GM19193 (cell line): ENCODE data around the gene KCNK7.

Experiments
- POLR2A ChIP-seq: IDR thresholded peaks from 4 replicates; pipeline ENCODE4 v1.6.1; 2011; ENCODE audit not compliant: insufficient read depth, insufficient read length; ENCODE audit errors: extremely low read depth

KCNK7 gene

DNA sequence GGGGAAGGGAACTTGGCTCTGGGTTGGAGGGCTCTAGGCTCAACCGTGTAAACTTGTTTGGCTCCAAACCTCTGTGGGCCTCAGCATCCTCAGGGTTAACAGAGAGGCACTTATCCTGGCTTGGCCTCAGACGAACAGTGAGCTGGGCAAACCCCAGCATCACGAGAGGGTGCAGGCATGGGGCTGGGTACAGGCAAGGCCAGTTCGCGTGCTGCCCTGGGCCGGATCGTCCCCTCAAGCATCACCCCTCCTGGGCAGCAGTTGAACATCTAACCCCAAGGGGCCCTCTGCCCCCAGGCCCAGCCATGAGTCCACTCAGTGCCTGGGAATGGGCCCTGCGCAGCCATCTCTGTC, 17.9 kb downstream of the KCNK7 start:
- no peak for TF ChIP-seq POLR2A

DNA sequence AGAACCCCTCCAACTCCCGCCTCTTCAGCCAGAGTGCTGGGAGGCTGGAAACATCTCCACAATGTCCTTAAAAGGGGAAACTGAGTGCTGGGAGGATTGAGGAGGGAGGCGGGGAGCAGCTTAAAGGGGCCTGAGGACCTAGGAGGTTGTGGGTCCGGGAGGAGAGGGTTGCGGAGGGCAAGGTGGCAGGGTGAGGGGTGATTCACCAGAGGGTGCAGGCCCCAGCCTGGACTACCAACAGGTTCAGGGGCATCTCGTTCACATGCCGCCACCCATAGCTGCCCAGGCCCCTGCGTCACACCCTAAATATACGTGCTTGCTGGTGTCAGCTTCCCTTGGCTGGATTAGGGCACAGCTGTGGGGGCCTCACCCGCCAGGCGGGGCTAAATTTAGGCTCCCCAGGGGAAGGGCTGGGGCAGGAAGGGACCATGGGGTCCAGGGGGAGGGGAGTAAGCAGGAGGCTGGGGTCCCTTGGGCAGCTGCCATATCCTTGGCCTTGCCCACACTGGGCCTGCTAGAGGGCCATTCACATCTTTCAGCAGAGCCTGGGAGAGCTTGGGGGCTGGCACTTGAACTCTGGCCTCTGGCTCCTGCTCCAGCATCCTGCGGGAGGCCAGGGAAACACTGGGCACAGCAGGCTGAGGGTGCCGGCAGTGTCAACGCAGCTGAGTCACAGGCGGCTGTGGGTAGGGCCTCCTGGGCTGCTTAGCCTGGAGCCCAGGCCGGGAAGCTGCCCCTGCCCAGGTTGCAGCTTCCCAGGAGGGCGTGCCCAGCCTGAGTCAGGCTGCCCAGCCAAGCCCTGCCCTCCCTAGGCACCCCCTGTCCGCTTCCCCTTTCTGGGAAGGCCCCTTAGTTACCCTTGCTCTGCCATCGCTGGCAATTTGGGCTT, 18.5 kb downstream of the KCNK7 start:
- no peak for TF ChIP-seq POLR2A

DNA sequence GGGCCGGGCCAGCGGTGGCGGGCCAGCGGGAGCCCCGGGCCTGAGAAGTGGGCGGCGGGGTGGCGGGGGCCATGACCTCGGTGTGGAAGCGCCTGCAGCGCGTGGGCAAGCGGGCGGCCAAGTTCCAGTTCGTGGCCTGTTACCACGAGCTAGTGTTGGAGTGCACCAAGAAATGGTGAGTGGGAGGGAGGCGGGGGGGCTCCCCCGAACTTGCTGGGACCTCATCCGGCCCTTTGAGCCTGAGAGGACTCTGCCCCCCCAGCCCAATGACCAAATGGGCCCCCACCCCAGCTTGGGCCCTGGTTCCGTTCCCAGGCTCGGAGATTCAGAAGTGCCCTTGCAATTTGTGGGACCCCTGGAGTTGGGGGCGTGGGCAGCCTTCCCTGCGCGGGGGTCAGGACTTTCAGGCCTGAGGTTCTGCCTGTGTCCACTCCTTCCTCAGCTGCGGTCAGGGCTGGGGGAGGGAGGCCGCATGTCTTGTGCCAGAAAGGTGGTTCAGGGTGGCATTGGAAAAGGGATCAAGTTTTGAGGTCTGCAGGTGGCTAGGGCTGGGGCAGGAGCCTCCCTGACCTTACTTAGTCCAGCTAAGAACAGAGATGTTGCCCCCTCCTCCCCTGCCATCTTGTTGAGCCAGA, 19.3 kb downstream of the KCNK7 start:
- no peak for TF ChIP-seq POLR2A

DNA sequence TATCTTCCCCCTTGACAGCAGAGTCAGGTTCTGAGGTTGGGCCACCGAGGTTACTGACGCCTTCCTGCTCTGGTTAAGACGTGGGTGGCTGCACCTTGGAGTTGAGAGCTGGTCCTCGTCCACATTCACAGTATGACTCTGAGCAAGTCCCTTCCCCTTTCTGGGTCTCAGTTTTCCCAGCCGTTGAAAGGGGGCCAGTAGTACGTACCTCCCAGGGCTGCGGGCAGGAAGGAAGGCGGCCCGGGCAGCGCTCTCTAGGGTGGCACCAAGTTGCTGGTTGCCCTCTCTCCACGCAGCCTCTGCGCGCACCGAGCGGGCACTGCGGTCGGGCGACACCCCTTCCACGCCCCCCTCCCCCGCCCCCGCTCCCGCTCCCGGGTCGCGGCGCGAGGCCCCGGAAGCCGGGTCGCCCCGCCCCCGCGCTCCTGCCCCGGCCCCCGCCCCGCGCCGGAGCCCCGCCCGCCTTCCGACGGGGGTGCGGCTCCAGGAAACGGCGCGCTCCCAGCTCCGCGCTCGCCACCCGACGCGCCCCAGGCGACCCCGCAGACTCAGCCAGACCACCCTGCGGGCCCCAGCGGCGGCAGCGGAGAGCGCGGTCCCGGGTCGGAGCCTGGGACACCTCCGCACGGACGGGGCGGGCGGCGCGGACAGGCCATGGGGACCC, 19.9 kb downstream of the KCNK7 start, which contains the start of gene EHBP1L1:
EHBP1L1 (plus strand) TSS at position 486 of the 664 bp plus-strand sequence. CDS start 250 bp downstream, outside the sequence.
- TF ChIP-seq POLR2A: peak; percentile 69

DNA sequence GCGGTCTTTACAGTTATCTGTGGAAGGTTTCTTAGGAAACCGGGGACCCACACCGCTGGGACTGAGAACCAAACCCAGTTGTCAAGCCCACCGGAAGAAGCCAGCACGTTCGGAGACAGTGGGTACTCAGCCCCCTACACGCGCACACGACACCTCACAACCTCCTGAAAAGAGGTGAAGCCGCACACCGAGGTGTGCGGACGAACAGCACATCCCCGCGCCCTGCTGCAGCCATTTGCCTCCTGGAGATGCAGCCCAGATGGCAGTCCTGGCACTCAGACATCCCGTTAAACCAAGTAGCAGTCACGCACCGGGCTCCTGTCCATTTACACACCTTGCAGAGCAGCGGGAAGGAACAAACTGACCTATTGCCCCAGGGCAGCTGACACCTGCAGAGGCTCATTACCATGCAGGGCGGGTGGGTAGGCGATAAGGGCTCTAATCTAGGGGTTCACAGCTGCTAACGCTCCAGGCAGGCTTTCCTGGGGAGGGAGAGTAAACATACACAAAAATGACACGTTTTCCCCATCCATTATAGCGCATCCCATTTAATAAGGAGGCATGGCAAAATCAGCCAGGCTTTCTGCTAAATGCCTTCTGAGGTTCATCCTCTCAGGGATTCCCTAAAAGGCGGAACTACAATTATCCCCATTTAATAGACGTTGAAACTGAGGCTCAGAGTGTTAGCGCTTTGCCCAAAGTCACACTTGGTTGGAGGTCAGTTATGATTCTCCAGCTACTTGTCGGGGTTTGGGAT, 20.6 kb downstream of the KCNK7 start:
- no peak for TF ChIP-seq POLR2A

DNA sequence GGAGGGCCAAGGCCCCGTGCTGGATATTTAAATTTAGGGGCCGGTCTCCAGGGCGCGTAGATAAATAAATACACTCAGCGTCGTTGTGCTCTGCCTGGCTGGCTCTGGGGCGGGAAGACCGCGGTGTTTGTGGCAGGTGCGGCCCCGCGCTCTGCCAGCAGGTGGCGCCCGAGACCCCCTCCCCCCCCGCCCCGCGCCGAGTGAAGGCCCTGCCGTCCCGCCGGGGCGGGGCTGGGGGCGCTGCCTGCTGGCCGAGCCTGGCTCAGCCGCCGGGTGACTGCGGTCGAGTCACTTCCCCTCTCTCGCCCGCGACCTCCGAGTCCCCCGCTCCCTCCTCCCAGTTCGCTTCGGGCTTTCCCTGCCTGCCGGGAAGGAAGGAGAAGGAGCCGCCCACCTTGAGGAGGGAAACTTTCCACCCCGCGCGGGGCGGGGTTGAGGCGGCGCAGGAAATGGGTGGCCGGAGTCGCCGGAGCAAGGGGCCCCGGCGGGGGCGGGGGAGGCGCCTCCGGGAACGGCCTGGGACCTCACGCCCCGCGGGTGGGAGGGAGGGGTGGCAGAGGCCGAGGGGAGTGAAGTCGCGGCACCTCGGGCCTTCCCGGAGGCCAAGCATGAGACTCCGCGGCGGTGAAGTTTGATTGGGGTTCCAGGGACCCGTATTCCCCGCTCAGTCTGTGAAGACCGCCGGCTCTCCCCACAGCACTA, 21.3 kb downstream of the KCNK7 start:
- TF ChIP-seq POLR2A: no peak

DNA sequence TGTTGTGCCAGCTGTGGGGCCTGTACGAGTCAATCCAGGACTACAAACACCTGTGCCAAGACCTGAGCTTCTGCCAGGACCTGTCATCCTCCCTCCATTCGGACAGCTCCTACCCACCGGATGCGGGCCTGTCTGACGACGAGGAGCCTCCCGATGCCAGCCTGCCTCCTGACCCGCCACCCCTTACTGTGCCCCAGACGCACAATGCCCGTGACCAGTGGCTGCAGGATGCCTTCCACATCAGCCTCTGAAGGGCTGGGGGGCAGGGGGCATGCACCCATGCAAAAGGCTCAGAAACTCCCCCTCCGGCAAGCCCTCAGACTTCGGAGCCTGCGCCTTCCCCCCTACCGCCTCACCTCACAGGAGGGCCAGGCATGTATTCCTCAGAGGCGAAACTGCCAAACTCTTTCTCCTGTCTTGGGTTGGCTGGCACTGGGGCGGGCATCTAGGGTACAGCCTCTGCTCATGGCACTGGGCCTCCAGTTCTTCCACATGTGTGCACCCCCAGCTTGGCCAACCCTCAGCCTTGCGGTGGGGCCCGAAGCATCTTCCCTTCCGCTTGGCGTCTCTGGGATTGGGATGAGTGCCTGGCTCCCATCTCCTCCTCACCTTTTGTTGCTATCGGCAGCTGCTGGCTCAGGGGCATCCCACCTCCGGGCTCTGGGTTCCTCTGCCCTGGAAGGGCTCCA, 22.1 kb downstream of the KCNK7 start:
- no peak for TF ChIP-seq POLR2A

DNA sequence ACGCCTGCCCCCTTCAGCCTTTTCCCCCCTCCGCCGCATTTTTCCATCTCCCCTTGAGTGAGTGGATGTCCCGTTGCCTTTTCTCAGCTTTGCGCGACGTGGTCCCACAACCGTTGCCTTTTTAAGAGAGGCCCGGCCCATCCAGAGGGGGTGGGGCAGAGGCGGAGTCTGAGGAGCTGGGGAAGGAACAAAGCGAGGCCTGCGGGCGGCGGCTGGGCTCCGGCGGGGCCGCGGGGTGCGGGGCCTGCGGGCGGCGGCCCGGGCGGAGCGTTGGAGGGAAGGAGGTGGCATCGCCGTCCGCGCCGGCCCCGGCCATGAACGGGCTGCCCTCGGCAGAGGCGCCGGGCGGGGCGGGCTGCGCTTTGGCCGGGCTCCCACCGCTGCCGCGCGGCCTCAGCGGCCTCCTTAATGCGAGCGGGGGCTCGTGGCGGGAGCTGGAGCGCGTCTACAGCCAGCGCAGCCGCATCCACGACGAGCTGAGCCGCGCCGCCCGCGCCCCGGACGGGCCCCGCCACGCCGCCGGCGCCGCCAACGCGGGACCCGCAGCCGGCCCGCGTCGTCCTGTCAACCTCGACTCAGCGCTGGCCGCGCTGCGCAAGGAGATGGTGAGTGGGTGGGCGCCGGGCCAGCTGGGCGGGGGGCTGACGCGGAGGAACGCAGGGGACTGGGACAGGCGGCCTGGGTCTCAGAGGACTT, 23.1 kb downstream of the KCNK7 start, which contains the start of gene FAM89B:
FAM89B (plus strand) TSS at position 183 of the 696 bp plus-strand sequence; CDS start at position 315, 132 bp downstream.
- peak; percentile 46 for TF ChIP-seq POLR2A

DNA sequence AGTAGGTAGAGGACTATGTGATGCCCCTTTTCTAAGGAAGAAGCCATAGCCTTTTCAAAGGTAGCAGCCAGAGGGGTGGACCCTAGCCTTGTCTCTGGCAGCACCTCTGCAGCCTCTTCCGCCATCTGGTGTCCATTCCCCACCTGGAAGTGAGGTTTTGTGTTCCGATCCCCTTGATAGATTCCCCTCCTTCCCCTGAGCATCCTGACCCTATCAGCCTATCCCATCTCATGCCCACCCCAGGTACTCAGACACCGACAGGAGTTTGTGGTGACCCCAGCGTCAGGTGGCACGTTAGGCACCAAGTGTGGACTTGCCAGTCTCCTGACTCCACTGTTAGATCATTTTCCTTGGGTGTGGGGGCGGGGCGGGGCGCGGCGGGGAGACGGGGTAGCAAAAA, 23.7 kb downstream of the KCNK7 start:
- no peak for TF ChIP-seq POLR2A

DNA sequence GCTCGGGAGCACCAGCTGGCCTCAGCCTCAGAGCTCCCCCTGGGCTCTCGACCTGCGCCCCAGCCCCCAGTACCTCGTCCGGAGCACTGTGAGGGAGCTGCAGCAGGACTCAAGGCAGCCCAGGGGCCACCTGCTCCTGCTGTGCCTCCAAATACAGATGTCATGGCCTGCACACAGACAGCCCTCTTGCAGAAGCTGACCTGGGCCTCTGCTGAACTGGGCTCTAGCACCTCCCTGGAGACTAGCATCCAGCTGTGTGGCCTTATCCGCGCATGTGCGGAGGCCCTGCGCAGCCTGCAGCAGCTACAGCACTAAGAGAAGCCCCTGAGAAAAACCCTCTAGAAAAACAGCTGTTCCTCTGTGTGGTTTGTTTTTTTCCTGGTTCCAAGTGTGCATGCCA, 24.2 kb downstream of the KCNK7 start:
- TF ChIP-seq POLR2A: no peak

DNA sequence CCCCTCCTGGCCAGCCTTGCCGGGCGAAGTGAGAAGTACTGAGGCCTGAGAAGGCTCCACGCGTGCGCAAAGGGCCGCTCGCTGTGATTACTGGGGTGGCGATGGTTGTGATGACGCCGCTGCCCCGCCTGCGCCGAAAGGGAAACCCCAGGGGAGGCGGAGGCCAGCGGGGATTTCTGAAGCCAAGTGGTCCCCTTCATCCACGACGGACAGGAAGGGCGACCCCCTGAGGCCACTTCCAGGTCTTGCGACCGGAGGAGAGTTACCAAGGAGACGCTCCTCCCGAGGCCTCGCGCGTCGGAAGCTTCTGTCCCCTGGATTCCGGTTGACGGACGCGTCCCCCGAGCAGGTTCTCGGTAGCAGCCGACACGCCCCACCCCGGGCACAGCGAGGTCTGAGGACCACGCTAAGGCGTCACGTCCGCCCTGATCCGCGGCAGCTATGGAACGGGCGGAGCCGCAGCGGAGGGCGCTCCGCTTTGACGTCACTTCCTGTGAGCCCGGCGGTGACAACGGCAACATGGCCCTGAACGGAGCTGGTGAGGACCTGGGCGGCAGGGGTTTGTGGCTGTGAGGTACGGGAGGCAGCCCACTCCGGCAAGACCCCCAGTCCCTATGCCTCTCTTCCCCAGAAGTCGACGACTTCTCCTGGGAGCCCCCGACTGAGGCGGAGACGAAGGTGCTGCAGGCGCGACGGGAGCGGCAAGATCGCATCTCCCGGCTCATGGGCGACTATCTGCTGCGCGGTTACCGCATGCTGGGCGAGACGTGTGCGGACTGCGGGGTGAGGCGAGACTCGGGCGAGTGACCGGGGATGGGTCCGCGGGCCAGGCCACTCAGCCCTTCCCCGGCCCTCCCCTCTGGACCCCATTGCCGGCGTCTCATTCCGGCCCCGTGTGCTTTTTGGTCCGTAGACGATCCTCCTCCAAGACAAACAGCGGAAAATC, 25.4 kb downstream of the KCNK7 start, which contains the start of gene ZNRD2:
ZNRD2 (plus strand) TSS at position 505 of the 946 bp plus-strand sequence; CDS start at position 520, 15 bp downstream.
- peak; percentile 69 for TF ChIP-seq POLR2A

DNA sequence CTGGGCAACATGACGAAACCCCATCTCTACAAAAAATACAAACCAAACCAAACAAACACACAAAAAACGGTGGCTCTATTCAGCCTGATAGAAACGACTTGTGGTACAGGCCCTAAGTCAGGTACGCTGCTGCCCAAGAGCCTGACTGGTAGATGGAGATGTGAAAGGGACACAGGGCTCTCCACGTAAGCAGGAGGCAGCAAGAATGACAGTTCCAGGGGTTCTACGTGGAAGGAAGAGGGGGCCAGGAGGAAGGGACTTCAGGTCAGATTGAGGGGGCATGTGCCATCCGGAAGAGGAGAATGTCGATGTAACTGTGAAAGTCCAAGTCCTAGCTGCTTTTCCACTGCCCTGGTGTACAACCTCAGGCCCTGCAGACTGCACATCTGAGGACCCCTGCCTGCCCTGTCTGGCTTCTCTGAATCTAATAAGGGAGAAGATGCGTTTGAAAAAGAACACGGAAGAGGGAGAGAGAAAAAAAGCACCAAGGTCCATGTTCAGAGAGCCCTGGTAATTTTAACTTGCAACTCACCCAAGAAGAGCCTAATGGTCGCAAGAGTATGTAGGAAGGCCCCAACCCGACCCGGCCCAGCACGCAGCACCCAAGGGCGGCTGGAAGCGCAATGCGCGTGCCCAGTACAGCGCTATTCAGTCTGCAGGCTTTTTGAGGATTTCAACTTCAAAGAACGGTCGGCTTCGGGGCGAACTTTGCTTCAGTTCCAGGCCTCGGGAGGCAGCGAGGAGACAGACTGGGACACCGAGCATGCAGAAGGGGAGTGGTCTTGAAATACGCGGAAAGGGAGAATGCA, 26.2 kb downstream of the KCNK7 start:
- no peak for TF ChIP-seq POLR2A
